CD8-positive, alpha-beta memory T cell (primary cell): ENCODE measurements around the gene DYNLT1. TPM values are rescaled to one million over a fixed set of nuclear protein-coding genes. Genes with fewer than 3 reads are reported as not detected.
A peak's percentile ranks its signal among the peaks of the same experiment; 100 is the strongest.

ENCODE experiments used
- CTCF ChIA-PET: fragments of 350-600 bp; sonication (Branson Sonifier 250); formaldehyde crosslinking; loops from one replicate; lab custom pipeline; 2021; ENCODE audit warnings: antibody characterized with exemption; lab: Charles Lee
- POLR2A ChIA-PET: fragments of 350-600 bp; sonication (Branson Sonifier 250); formaldehyde crosslinking; loops from one replicate; lab custom pipeline; 2021; ENCODE audit warnings: antibody characterized with exemption; lab: Charles Lee
- DNase-seq, 5 donors: peaks; one replicate each; pipeline versions ENCODE4 v3.0.0 to v3.0.0-alpha.2; 2020 to 2022; ENCODE audit warnings: mixed read lengths in 1 of 5
- H3K27ac ChIP-seq: one replicate; pipeline ENCODE4 v1.7.0; 2013; ENCODE audit warnings: low read depth, mild to moderate bottlenecking, low read length, moderate library complexity
- H3K27me3 ChIP-seq: 2 replicates; pipeline ENCODE4 v1.7.0; 2013; ENCODE audit warnings: low read length, mild to moderate bottlenecking; ENCODE audit not compliant: insufficient read depth, poor library complexity, severe bottlenecking
- H3K36me3 ChIP-seq: 2 replicates; pipeline ENCODE4 v1.7.0; 2013; ENCODE audit warnings: mild to moderate bottlenecking, low read length, moderate library complexity; ENCODE audit not compliant: insufficient read depth
- H3K4me1 ChIP-seq: 2 replicates; pipeline ENCODE4 v1.7.0; 2013; ENCODE audit warnings: mild to moderate bottlenecking, low read length, moderate library complexity; ENCODE audit not compliant: insufficient read depth
- H3K4me3 ChIP-seq: 2 replicates; pipeline ENCODE4 v1.7.0; 2013; ENCODE audit warnings: mild to moderate bottlenecking, low read length
- H3K9me3 ChIP-seq: 2 replicates; pipeline ENCODE4 v1.7.0; 2013; ENCODE audit warnings: mild to moderate bottlenecking, low read length
- H3K27ac Mint-ChIP-seq, 8 donors: one replicate each; pipeline ENCODE4 v1.8.0; 2020 to 2021; ENCODE audit warnings: mixed read lengths in 8 of 8, mild to moderate bottlenecking in 6 of 8, inconsistent platforms in 3 of 8, moderate library complexity in 3 of 8
- H3K27me3 Mint-ChIP-seq, 2 donors: one replicate each; pipeline ENCODE4 v1.8.0; 2020 to 2021; ENCODE audit warnings: mixed read lengths in 2 of 2, mild to moderate bottlenecking in 1 of 2, moderate library complexity in 1 of 2
- H3K36me3 Mint-ChIP-seq, 3 donors: one replicate each; pipeline ENCODE4 v1.8.0; 2020 to 2021; ENCODE audit warnings: mixed read lengths in 3 of 3, inconsistent platforms in 1 of 3, mild to moderate bottlenecking in 1 of 3
- H3K4me1 Mint-ChIP-seq, 3 donors: one replicate each; pipeline ENCODE4 v1.8.0; 2020 to 2021; ENCODE audit warnings: mixed read lengths in 3 of 3, inconsistent platforms in 1 of 3, mild to moderate bottlenecking in 1 of 3
- H3K4me3 Mint-ChIP-seq, 7 donors: one replicate each; pipeline ENCODE4 v1.8.0; 2020 to 2021; ENCODE audit warnings: mixed read lengths in 7 of 7, mild to moderate bottlenecking in 6 of 7, moderate library complexity in 4 of 7, inconsistent platforms in 2 of 7
- H3K9me3 Mint-ChIP-seq, 5 donors: one replicate each; pipeline ENCODE4 v1.8.0; 2020 to 2022; ENCODE audit warnings: mixed read lengths in 5 of 5, mild to moderate bottlenecking in 3 of 5, moderate library complexity in 2 of 5, inconsistent platforms in 1 of 5
- polyA plus RNA-seq: library from polyadenylated mRNA; unstranded; fragments of 300-500 nt; fragmentation: Illumina TruSeq; gene quantifications from one replicate; pipeline ENCODE4 v1.2.3, GENCODE V29; 2021
- total RNA-seq, 2 experiments: library from RNA; stranded (reverse); gene quantifications; one replicate each; pipeline ENCODE4 v1.2.3, GENCODE V29; 2021

Gene DYNLT1
- total and polyA plus RNA-seq, 3 experiments from 2014 or later: 83.2 to 103 (median 94.8) TPM

DNA sequence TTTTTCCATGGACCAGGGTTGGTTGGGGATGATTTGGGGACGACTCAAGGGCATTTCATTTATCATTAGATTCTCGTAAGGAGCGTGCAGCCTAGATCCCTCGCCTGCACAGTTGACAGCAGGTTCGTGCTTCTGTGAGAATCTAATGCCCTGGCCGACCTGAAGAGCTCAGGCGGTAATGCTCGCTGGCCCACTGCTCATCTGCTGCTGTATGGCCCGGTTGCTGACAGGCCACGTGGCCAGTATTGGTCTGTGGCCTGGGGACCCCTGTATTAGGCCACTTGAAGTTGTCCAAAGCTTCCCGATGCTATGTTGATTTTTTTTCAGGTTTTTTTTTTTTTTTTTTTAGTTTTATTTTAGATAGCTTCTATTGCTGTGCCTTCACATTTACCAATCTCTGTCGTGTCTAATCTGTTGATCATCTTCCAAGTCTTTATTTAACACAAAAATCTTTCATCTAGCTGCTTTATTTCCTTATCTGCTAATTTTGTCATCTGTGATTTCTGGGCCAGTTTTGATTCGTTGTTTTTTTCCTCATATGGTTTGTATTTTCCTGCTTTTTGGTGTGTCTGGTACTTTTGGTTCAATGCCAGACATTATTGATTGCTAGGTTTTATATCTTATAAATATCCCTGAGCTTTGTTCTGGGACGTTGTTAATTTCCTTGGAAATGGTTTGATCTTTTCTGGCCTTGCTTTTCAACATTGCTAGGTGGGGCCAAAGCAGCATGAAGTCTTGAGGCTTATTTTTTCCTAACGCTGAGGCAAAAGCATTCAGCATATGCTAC, 41.1 kb downstream of the DYNLT1 start:
- no peak overlapping the region for H3K4me3 ChIP-seq
- Mint-ChIP-seq H3K36me3 (peaks cover 0 to 83% (median 13%) of the 10 kb centered on the region in 3 donors), H3K4me3 (no peak overlapping the region), H3K27ac (peak overlapping the region in 5 of 8 donors; percentile 34 to 78 (median 38)), H3K27me3 (no peaks in the 10 kb centered on the region), H3K9me3 (no peaks in the 10 kb centered on the region), H3K4me1 (peaks cover 12 to 22% (median 16%) of the 10 kb centered on the region in 3 donors)
- CTCF ChIA-PET: interaction anchor here (1.1 to 4.0 kb wide), 3 partner anchors 8 to 389 kb away, joined by 4 to 12 read pairs (median 7); no protein-coding TSS in a partner anchor
- peaks cover 34% of the 10 kb centered on the region for H3K36me3 ChIP-seq
- H3K4me1 ChIP-seq: no peaks in the 10 kb centered on the region
- H3K27me3 ChIP-seq: no peaks in the 10 kb centered on the region
- no peak overlapping the region for H3K27ac ChIP-seq
- no peak for DNase-seq
- H3K9me3 ChIP-seq: no peaks in the 10 kb centered on the region
- POLR2A ChIA-PET: no interaction called here

DNA sequence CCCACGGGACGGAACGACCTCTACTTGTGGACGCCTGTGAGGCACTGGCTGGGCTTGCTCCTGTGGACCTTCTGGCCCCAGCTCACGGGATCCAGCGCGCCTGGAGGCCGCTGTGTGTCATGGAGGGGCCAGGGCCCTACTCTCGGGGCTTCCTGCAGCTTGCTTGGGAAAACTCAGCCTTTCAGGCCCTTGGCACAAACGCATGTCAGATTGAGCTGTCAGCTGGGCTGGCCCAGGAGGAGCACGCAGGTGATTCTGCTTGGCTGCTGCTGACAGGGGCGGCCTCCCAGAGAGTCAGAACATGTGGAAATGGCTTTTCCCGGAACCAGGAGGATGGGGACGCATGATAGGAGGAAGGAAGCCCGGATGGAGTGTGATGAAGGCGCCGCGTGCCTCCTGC, 44.9 kb downstream of the DYNLT1 start:
- Mint-ChIP-seq H3K27ac (no peak overlapping the region), H3K4me3 (no peak overlapping the region), H3K27me3 (no peaks in the 10 kb centered on the region), H3K4me1 (peaks cover 16 to 27% (median 22%) of the 10 kb centered on the region in 3 donors), H3K36me3 (peaks cover 8 to 81% (median 22%) of the 10 kb centered on the region in 3 donors), H3K9me3 (no peaks in the 10 kb centered on the region)
- H3K27me3 ChIP-seq: no peaks in the 10 kb centered on the region
- no peak overlapping the region for H3K4me3 ChIP-seq
- ChIA-PET CTCF (no interaction called here), POLR2A (no interaction called here)
- no peaks in the 10 kb centered on the region for H3K4me1 ChIP-seq
- no peak for DNase-seq
- peaks cover 14% of the 10 kb centered on the region for H3K36me3 ChIP-seq
- H3K27ac ChIP-seq: no peak overlapping the region
- H3K9me3 ChIP-seq: no peaks in the 10 kb centered on the region

DNA sequence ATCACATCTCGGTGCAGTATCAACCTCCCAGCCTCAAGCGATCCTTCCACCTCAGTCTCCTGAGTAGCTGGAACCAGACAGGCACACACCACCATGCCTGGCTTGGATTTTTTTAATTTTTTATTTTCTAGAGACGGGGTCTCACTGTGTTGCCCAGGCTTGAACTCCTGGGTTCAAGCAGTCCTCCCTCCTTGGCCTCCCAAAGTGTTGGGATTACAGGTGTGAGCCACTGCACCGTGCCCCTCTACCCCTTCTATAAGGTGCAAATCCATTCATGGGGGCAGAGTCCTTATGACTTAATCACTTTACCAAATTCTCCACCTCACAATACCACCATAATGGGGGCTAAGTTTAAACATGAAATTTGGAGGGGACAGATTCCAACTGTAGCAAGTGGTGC, 47.0 kb downstream of the DYNLT1 start:
- peaks cover 7 to 23% (median 12%) of the 10 kb centered on the region in 3 donors for H3K4me1 Mint-ChIP-seq
- Histone ChIP-seq H3K36me3 (peaks cover 20% of the 10 kb centered on the region), H3K4me3 (no peak overlapping the region), H3K27ac (no peak overlapping the region), H3K4me1 (no peaks in the 10 kb centered on the region), H3K27me3 (no peaks in the 10 kb centered on the region), H3K9me3 (no peaks in the 10 kb centered on the region)
- DNase-seq: no peak
- peak overlapping the region in 2 of 8 donors; percentile 0 to 54 for H3K27ac Mint-ChIP-seq
- H3K27me3 Mint-ChIP-seq: no peaks in the 10 kb centered on the region
- H3K4me3 Mint-ChIP-seq: no peak overlapping the region
- ChIA-PET POLR2A (no interaction called here), CTCF (interaction anchor here (1.6 to 1.7 kb wide), 2 partner anchors 376 to 383 kb away, joined by 3 to 4 read pairs; no protein-coding TSS in a partner anchor)
- H3K9me3 Mint-ChIP-seq: no peaks in the 10 kb centered on the region
- H3K36me3 Mint-ChIP-seq: peaks cover 8 to 82% (median 25%) of the 10 kb centered on the region in 3 donors

DNA sequence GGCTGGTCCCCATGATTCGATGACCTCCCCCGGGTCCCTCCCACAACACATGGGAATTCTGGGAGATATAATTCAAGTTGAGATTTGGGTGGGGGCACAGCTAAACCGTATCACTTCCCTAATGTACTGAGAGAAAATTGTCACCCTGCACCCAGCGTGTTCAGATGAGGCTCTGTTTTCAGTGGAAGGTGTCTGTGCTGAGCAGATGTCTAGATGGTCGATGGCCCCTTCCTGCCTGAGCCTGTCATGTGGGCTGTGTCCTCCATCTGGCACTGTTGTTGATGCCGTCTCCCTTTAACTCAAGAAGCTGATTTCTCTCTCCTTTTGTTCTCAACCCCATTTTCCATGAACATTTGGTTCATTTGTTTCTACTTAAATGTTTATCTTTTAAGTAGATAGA, 47.7 kb downstream of the DYNLT1 start:
- DNase-seq: no peak
- Histone ChIP-seq H3K4me3 (no peak overlapping the region), H3K27ac (no peak overlapping the region), H3K4me1 (no peaks in the 10 kb centered on the region), H3K36me3 (peaks cover 23% of the 10 kb centered on the region), H3K27me3 (no peaks in the 10 kb centered on the region), H3K9me3 (no peaks in the 10 kb centered on the region)
- peaks cover 8 to 81% (median 26%) of the 10 kb centered on the region in 3 donors for H3K36me3 Mint-ChIP-seq
- H3K9me3 Mint-ChIP-seq: no peaks in the 10 kb centered on the region
- peaks cover 5 to 23% (median 7%) of the 10 kb centered on the region in 3 donors for H3K4me1 Mint-ChIP-seq
- H3K4me3 Mint-ChIP-seq: no peak overlapping the region
- peak overlapping the region in 6 of 8 donors; percentile 3 to 88 (median 57) for H3K27ac Mint-ChIP-seq
- no peaks in the 10 kb centered on the region for H3K27me3 Mint-ChIP-seq
- POLR2A ChIA-PET: no interaction called here
- CTCF ChIA-PET: interaction anchor here (1.6 kb wide), 1 partner anchor 383 kb away, joined by 3 read pairs; no protein-coding TSS in a partner anchor

DNA sequence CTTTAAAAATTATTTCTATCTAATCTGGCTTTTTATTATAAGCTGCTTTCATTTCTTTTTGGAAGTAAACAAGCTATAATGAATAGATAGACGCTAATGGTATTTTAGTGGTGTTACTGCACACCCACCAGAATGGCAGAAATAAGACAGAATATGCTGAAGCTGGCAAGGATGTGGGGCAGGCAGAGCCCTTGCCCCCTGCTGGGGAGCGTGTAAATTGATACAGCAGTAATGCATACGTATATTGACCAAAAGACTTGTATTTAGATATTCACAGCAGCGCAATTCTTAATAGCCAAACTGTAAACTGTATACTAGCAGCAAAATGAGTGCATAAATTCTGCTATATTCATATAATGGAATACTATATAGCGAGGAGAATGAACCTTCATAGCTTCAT, 49.3 kb downstream of the DYNLT1 start:
- no peak overlapping the region for H3K4me3 Mint-ChIP-seq
- H3K27ac Mint-ChIP-seq: peak overlapping the region in 6 of 8 donors; percentile 1 to 86 (median 38)
- Histone ChIP-seq H3K4me1 (no peaks in the 10 kb centered on the region), H3K4me3 (no peak overlapping the region), H3K27me3 (no peaks in the 10 kb centered on the region), H3K27ac (no peak overlapping the region), H3K36me3 (peaks cover 36% of the 10 kb centered on the region), H3K9me3 (no peaks in the 10 kb centered on the region)
- ChIA-PET POLR2A (no interaction called here), CTCF (interaction anchor here (0.5 to 1.3 kb wide), 6 partner anchors 9 to 381 kb away, joined by 3 to 4 read pairs (median 4); no protein-coding TSS in a partner anchor)
- H3K27me3 Mint-ChIP-seq: no peaks in the 10 kb centered on the region
- H3K36me3 Mint-ChIP-seq: peaks cover 16 to 88% (median 35%) of the 10 kb centered on the region in 3 donors
- peaks cover 4 to 26% (median 7%) of the 10 kb centered on the region in 3 donors for H3K4me1 Mint-ChIP-seq
- H3K9me3 Mint-ChIP-seq: no peaks in the 10 kb centered on the region
- peak in 2 of 5 donors; percentile 13 to 17 for DNase-seq

DNA sequence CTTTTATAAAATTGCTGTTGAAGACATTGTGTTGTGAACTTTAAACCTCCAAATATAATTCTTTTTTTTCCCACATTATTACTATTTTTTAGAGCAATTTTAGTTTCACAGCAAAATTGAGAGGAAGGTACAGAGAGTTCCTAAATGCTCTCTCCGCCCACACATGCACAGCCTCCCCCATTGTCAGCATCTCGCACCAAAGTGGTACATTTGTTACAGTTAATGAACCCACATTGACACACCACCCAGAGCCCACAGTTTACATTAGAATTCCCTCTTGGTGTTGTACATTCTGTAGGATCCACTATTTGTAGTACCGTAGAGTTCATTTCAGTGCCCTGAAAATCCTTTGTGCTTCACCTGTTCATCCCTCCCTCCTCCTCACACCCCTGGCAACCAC, 50.9 kb downstream of the DYNLT1 start:
- Mint-ChIP-seq H3K9me3 (no peaks in the 10 kb centered on the region), H3K27ac (peak overlapping the region in 3 of 8 donors; percentile 41 to 81 (median 43)), H3K36me3 (peaks cover 16 to 90% (median 37%) of the 10 kb centered on the region in 3 donors), H3K4me3 (no peak overlapping the region), H3K4me1 (peaks cover 4 to 26% (median 8%) of the 10 kb centered on the region in 3 donors), H3K27me3 (no peaks in the 10 kb centered on the region)
- ChIA-PET POLR2A (no interaction called here), CTCF (interaction anchor here (0.7 to 1.1 kb wide), 2 partner anchors 18 to 96 kb away, joined by 3 read pairs; no protein-coding TSS in a partner anchor)
- Histone ChIP-seq H3K9me3 (no peaks in the 10 kb centered on the region), H3K27ac (no peak overlapping the region), H3K36me3 (peaks cover 46% of the 10 kb centered on the region), H3K4me3 (no peak overlapping the region), H3K4me1 (no peaks in the 10 kb centered on the region), H3K27me3 (no peaks in the 10 kb centered on the region)
- no peak for DNase-seq

DNA sequence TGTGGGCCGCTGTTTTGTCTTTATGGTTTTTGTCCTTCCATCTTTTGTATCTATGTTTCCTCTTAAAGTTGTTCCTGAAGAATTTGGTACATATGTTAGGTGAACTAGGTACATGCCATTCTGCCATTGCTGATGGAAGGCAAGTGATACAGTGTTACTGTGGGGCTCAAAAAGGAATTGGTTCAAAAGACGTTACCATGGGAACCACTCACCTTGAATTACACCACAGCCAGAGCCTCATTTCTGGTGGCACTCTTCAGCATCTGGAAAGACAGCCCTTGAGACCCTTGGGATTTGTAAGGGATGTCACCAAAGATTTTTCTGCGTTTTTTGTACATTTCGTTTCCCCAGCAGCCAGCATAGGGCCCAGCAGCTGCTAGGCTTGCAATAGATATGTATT, 52.7 kb downstream of the DYNLT1 start:
- Histone ChIP-seq H3K27me3 (no peaks in the 10 kb centered on the region), H3K9me3 (no peaks in the 10 kb centered on the region), H3K4me3 (no peak overlapping the region), H3K4me1 (no peaks in the 10 kb centered on the region), H3K27ac (no peak overlapping the region), H3K36me3 (peaks cover 53% of the 10 kb centered on the region)
- H3K9me3 Mint-ChIP-seq: no peaks in the 10 kb centered on the region
- POLR2A ChIA-PET: no interaction called here
- peaks cover 12 to 93% (median 31%) of the 10 kb centered on the region in 3 donors for H3K36me3 Mint-ChIP-seq
- no peaks in the 10 kb centered on the region for H3K27me3 Mint-ChIP-seq
- peaks cover 0 to 19% (median 9%) of the 10 kb centered on the region in 3 donors for H3K4me1 Mint-ChIP-seq
- DNase-seq: no peak
- H3K27ac Mint-ChIP-seq: peak overlapping the region in 3 of 8 donors; percentile 1 to 72 (median 46)
- no peak overlapping the region for H3K4me3 Mint-ChIP-seq
- CTCF ChIA-PET: interaction anchor here (0.7 kb wide), 1 partner anchor 10 kb away, joined by 4 read pairs; no protein-coding TSS in a partner anchor
